RWPE2 (cell line): ENCODE data around the gene R3HDM2.
"Not testable (repeated sequence)": the region's sequence is repeated elsewhere in the genome, so short reads cannot be mapped to it uniquely, and the experiment has no call there.

ENCODE experiments used
- ATAC-seq: fragments of 200-7000 bp; cut with Tn5 transposase; 3 replicates; pipeline ENCODE4 v1.9.1; 2021; ENCODE audit warnings: low read depth
- DNase-seq: peaks from one replicate; pipeline ENCODE4 v3.0.0-alpha.2; 2020; ENCODE audit warnings: low spot score
- H3K27ac ChIP-seq: fragments of 450-650 bp; 2 replicates; pipeline ENCODE4 v1.5.1; 2017; ENCODE audit warnings: mild to moderate bottlenecking; ENCODE audit not compliant: poor library complexity, severe bottlenecking
- H3K27me3 ChIP-seq: fragments of 250-450 bp; sonication (Bioruptor Pico); 2 replicates; pipeline ENCODE4 v1.5.1; 2021; ENCODE audit warnings: mild to moderate bottlenecking, moderate library complexity; ENCODE audit not compliant: insufficient read depth, poor library complexity, severe bottlenecking
- H3K36me3 ChIP-seq: fragments of 250-450 bp; sonication (Bioruptor Pico); 2 replicates; pipeline ENCODE4 v1.5.1; 2020; ENCODE audit warnings: low read depth, mild to moderate bottlenecking, moderate library complexity
- H3K4me1 ChIP-seq: fragments of 250-450 bp; sonication (Bioruptor Pico); 2 replicates; pipeline ENCODE4 v1.5.1; 2021; ENCODE audit warnings: mild to moderate bottlenecking, moderate library complexity; ENCODE audit not compliant: insufficient read depth, poor library complexity, severe bottlenecking
- H3K4me3 ChIP-seq: fragments of 250-450 bp; sonication (Bioruptor Pico); 2 replicates; pipeline ENCODE4 v1.5.1; 2021; ENCODE audit warnings: mild to moderate bottlenecking, moderate library complexity; ENCODE audit not compliant: severe bottlenecking
- H3K9me3 ChIP-seq: fragments of 250-450 bp; sonication (Bioruptor Pico); 2 replicates; pipeline ENCODE4 v1.5.1; 2021; ENCODE audit warnings: mild to moderate bottlenecking, moderate library complexity; ENCODE audit not compliant: severe bottlenecking
- CTCF ChIP-seq: fragments of 450-650 bp; IDR thresholded peaks from one replicate; pipeline ENCODE4 v1.5.1; 2017; ENCODE audit warnings: mild to moderate bottlenecking, moderate library complexity; ENCODE audit not compliant: poor library complexity, severe bottlenecking

Gene R3HDM2

DNA sequence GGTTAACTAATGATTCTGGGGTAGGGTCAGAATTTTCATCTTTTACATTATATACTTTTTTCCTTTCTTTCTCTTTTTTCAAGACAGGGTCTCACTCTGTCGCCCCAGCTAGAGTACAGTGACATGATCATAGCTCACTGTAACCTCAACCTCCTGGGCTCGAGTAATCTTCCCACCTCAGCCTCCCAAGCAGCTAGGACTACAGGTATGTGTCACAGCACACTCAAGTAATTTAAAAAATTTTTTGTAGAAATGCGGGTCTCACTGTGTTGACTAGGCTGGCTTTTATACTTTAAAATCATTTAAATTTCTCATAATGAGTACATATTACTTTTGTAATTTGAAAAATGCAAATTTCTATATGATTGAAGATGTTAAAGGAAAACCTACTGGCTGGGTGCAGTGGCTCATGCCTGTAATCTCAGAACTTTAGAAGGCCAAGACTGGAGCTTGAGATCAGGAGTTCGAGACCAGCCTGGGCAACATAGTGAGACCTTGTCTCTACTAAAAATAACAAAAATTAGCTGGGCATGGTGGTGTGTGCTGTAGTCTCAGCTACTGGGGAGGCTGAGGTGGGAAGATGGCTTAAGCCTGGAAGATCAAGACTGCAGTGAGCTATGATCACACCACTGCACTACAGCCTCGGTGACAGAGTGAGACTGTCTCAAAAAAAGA lies 25.7 kb downstream of the R3HDM2 start:
- Histone ChIP-seq H3K4me1 (no peaks in the 10 kb centered on the region), H3K36me3 (peaks cover 5% of the 10 kb centered on the region; the same call in 1 of the 2 replicates), H3K27me3 (no peaks in the 10 kb centered on the region), H3K9me3 (no peaks in the 10 kb centered on the region), H3K4me3 (no peak overlapping the region), H3K27ac (no peak overlapping the region)
- ATAC-seq (no peak), DNase-seq (no peak)
- no peak for TF ChIP-seq CTCF

- not testable (repeated sequence) for DNase-seq, ATAC-seq, H3K27ac ChIP-seq, H3K27me3 ChIP-seq, H3K36me3 ChIP-seq, H3K4me1 ChIP-seq, H3K9me3 ChIP-seq, H3K4me3 ChIP-seq
These were observed 28.7 kb downstream of the R3HDM2 start for GRCh38 chr12:57402156-57402555.

GRCh38 chr12:57401165-57401564 lies 29.7 kb downstream of the R3HDM2 start:
- no peaks in the 10 kb centered on the region for H3K4me1 ChIP-seq

GRCh38 chr12:57399718-57400463 lies 31.0 kb downstream of the R3HDM2 start:
- not testable (repeated sequence) for H3K36me3 ChIP-seq, H3K4me1 ChIP-seq, H3K27me3 ChIP-seq, DNase-seq, H3K4me3 ChIP-seq, ATAC-seq, H3K27ac ChIP-seq, H3K9me3 ChIP-seq

More at GRCh38 chr12:57401165-57401564, 29.7 kb downstream of the R3HDM2 start:
- ATAC-seq: no peak
- TF ChIP-seq CTCF: no peak
- Histone ChIP-seq H3K27ac (no peak overlapping the region), H3K27me3 (no peaks in the 10 kb centered on the region), H3K4me3 (no peak overlapping the region), H3K9me3 (no peaks in the 10 kb centered on the region), H3K36me3 (no peaks in the 10 kb centered on the region)
- DNase-seq: no peak

GRCh38 chr12:57397441-57397840 lies 33.4 kb downstream of the R3HDM2 start:
- H3K9me3 ChIP-seq: no peaks in the 10 kb centered on the region
- H3K4me3 ChIP-seq: no peak overlapping the region
- no peak for TF ChIP-seq CTCF
- H3K36me3 ChIP-seq: peaks cover 19% of the 10 kb centered on the region
- H3K27ac ChIP-seq: no peak overlapping the region
- DNase-seq (no peak), ATAC-seq (no peak)
- H3K4me1 ChIP-seq: no peaks in the 10 kb centered on the region
- H3K27me3 ChIP-seq: no peaks in the 10 kb centered on the region
